ENCODE results near the gene ATAD1.

Gene ATAD1

GRCh38 chr10:87707254-87707653, 110.8 kb downstream of the ATAD1 start:
- no peak for DNase-seq

GRCh38 chr10:87706731-87707130, 111.3 kb downstream of the ATAD1 start:
- no peak for DNase-seq

- DNase-seq, result no peak
These were observed 112.7 kb downstream of the ATAD1 start for GRCh38 chr10:87705339-87705738.

- DNase-seq, result no peak
These were observed 114.3 kb downstream of the ATAD1 start for GRCh38 chr10:87703771-87704170.

GRCh38 chr10:87702973-87703294, 115.1 kb downstream of the ATAD1 start:
- DNase-seq, result no peak

- DNase-seq, result no peak
These were observed 115.6 kb downstream of the ATAD1 start for GRCh38 chr10:87702260-87702972.

Data from right forelimb (tissue), 1 donor.